ENCODE results near the gene PAX5. TPM values are rescaled to one million over a fixed set of nuclear protein-coding genes. Genes with fewer than 3 reads are reported as not detected.

The PAX5 gene
- total and polyA plus RNA-seq, 9 donors, result 0.02 to 0.28 (median 0.05) TPM; not detected in 6

- TF ChIP-seq POLR2A (IDR thresholded peaks at IDR 0.05), result no peak
- TF ChIP-seq, protein P1, sequence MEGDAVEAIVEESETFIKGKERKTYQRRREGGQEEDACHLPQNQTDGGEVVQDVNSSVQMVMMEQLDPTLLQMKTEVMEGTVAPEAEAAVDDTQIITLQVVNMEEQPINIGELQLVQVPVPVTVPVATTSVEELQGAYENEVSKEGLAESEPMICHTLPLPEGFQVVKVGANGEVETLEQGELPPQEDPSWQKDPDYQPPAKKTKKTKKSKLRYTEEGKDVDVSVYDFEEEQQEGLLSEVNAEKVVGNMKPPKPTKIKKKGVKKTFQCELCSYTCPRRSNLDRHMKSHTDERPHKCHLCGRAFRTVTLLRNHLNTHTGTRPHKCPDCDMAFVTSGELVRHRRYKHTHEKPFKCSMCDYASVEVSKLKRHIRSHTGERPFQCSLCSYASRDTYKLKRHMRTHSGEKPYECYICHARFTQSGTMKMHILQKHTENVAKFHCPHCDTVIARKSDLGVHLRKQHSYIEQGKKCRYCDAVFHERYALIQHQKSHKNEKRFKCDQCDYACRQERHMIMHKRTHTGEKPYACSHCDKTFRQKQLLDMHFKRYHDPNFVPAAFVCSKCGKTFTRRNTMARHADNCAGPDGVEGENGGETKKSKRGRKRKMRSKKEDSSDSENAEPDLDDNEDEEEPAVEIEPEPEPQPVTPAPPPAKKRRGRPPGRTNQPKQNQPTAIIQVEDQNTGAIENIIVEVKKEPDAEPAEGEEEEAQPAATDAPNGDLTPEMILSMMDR (IDR thresholded peaks at IDR 0.05), result no peak
- no peak for TF ChIP-seq EP300 (IDR thresholded peaks at IDR 0.05)
- intact Hi-C loops (cut with DNase I), result loop anchor here in 1 of 4 donors (10.0 kb wide), 1 partner anchor 52 kb away; no protein-coding TSS in a partner anchor
- no peaks in the 10 kb centered on the region for H3K4me1 ChIP-seq (ENCODE audit: insufficient read depth)
- whole genome bisulfite sequencing, 3 donors, result 85 to 88% (median 87%) methylated on average over 8 of the region's 8 CpGs
- no peaks in the 10 kb centered on the region for H3K36me3 ChIP-seq
- H3K27ac ChIP-seq, result no peak overlapping the region
- H3K4me3 ChIP-seq, result no peak overlapping the region
- H3K9me3 ChIP-seq, result no peaks in the 10 kb centered on the region
- no peak for DNase-seq
- H3K27me3 ChIP-seq, result no peaks in the 10 kb centered on the region
These were observed 187.4 kb downstream of the PAX5 start for GRCh38 chr9:36846621-36847020.

- H3K36me3 ChIP-seq, result no peaks in the 10 kb centered on the region
- no peaks in the 10 kb centered on the region for H3K4me1 ChIP-seq (ENCODE audit: insufficient read depth)
- DNase-seq, result no peak
- H3K4me3 ChIP-seq, result no peak overlapping the region
- TF ChIP-seq EP300 (IDR thresholded peaks at IDR 0.05) (no peak), POLR2A (IDR thresholded peaks at IDR 0.05) (no peak)
- TF ChIP-seq, protein P1 (IDR thresholded peaks at IDR 0.05), result no peak
- intact Hi-C loops (cut with DNase I), result loop anchor here in 1 of 4 donors (10.0 kb wide), 1 partner anchor 51 kb away; no protein-coding TSS in a partner anchor
- no peaks in the 10 kb centered on the region for H3K27me3 ChIP-seq
- H3K27ac ChIP-seq, result no peak overlapping the region
- no peaks in the 10 kb centered on the region for H3K9me3 ChIP-seq
- WGBS, 3 donors, result 69 to 86% (median 76%) methylated on average over 2 of the region's 2 CpGs
These were observed 188.2 kb downstream of the PAX5 start for GRCh38 chr9:36845844-36846243.

DNA sequence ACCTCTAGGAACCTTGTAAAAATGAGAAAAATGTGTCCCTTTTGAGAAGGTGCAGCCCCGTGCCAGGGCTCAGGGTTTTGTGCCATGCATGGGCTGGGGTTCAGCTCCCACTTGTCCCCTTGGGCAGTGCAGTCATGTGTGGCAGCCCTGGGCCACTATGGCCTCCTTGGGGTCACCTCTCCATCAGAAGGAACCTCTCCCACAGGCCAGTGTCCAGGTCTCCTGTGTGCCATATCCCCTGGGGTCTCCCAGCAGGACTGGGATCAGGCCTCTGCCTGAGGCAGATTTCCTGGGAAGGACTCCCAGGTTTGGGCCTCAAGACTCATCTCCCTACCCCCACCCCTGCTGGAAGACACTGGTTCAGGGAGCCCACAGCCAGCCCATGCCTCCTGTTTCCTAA, 189.1 kb downstream of the PAX5 start:
- TF ChIP-seq EP300 (IDR thresholded peaks at IDR 0.05) (no peak), POLR2A (IDR thresholded peaks at IDR 0.05) (no peak)
- TF ChIP-seq, protein P1 (IDR thresholded peaks at IDR 0.05), result no peak
- no peak for DNase-seq
- Histone ChIP-seq H3K27me3 (no peaks in the 10 kb centered on the region), H3K27ac (no peak overlapping the region), H3K9me3 (no peaks in the 10 kb centered on the region), H3K4me3 (no peak overlapping the region), H3K4me1 (ENCODE audit: insufficient read depth) (no peaks in the 10 kb centered on the region), H3K36me3 (no peaks in the 10 kb centered on the region)
- WGBS, 3 donors, result 82 to 83% (median 83%) methylated on average over 1 of the region's 1 CpG
- intact Hi-C loops (cut with DNase I), result loop anchor here in 1 of 4 donors (10.0 kb wide), 1 partner anchor 50 kb away; no protein-coding TSS in a partner anchor

- TF ChIP-seq POLR2A (IDR thresholded peaks at IDR 0.05) (no peak), EP300 (IDR thresholded peaks at IDR 0.05) (no peak)
- TF ChIP-seq, protein P1 (IDR thresholded peaks at IDR 0.05), result no peak
- Histone ChIP-seq H3K9me3 (no peaks in the 10 kb centered on the region), H3K27ac (no peak overlapping the region), H3K4me3 (no peak overlapping the region), H3K36me3 (no peaks in the 10 kb centered on the region), H3K27me3 (no peaks in the 10 kb centered on the region), H3K4me1 (ENCODE audit: insufficient read depth) (no peaks in the 10 kb centered on the region)
- no peak for DNase-seq
- intact Hi-C loops (cut with DNase I), result loop anchor here in 1 of 4 donors (10.0 kb wide), 1 partner anchor 49 kb away; no protein-coding TSS in a partner anchor
- WGBS, 3 donors, result 61 to 72% (median 62%) methylated on average over 1 of the region's 1 CpG
These were observed 190.1 kb downstream of the PAX5 start for GRCh38 chr9:36843964-36844363.

All from ovary (tissue), 9 donors.